CD4-positive, alpha-beta T cell treated with Interleukin-17A for 1 hour (primary cell): ENCODE data around the gene GRIK4.

Source experiments
- DNase-seq: peaks from one replicate; pipeline ENCODE4 v3.0.0-alpha.2; 2020

Gene GRIK4

DNA sequence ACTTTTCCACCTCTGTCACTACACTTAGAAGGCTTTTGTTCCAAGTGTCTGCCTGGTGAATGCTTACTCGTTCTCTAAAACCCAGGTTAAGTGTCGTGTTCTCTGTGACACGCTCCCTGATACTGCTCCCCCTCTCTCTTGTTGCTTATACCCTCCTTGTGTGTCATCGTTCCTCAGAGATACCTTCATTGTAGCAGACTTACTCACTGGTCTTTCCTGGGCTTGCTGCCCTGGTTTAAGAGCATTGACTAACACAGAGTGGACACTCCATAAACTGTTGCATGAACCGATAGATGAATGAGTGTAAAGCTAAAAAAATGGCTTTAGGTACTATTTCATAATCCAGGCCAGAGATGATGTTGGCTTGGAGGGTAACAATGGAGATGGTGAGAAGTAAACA, 171.3 kb downstream of the GRIK4 start:
- DNase-seq = no peak

DNA sequence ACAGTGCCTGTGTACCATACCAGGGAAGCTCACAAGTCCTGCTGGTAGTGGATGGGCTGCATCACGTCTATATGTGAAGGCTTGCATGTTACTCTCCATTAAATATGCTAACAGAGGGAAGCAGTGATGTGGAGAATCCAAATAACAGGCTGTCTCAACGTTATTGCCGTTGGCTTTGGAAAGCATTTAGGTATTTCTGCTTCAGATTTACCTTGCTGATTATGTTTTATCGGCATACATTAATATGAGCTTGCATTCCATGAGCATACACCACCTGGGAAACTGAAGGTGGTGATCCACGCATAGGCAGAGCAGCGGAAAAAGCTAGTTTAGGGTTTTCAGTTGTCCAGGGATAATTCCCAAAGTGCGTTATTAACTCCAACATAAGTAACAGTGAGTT, 175.0 kb downstream of the GRIK4 start:
- no peak for DNase-seq

DNA sequence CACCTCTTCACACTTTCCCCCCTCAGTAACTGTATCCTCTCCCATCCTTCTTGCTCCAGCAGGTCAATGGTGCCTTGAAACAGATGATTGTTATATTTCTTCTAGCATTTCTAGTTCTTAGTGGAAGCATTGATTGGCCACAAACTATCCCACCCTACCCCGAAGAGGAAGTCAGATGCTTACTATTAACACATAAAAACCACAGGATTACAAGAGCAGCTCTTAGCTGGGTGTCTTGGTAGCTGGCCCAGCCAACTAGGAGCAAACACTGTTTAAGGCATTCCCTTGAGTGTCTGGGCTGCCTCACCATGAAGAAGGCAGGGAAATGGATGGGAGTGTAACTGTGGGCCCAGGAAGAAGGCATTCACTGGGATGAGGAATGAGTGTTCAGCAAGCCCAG, 176.6 kb downstream of the GRIK4 start:
- DNase-seq = no peak

DNA sequence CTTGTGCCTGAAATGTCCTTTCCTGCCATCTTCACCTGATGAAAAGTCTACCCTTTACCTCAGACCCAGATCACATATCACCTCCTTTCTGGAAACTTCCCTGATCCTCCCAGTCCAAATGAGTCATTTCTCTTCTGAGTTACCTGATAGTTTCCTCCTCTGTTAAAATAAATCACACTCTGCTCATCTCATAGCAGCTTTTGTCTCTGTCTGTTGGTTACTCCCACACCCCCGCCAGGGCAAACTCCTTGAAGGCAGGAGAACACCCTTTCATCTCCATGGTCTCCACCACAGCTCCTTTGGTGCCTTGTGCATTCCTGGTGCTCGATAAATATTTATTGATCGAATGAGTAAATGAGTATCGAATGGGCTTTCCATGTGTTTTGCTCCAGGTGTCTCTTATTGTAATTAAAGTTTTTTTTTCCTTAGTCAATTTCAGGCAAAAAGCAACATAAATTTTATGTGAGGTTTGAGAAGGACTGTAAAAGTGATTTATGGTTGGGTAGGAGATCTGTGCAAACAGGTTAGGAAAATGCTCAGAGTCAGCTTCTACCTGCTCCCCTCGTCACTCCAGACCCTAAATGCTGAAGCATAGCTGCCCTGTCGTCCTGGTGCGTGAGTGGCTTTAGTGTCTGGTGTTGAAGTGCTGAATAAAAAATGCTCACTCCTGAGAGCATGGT, 178.2 kb downstream of the GRIK4 start:
- DNase-seq = no peak

DNA sequence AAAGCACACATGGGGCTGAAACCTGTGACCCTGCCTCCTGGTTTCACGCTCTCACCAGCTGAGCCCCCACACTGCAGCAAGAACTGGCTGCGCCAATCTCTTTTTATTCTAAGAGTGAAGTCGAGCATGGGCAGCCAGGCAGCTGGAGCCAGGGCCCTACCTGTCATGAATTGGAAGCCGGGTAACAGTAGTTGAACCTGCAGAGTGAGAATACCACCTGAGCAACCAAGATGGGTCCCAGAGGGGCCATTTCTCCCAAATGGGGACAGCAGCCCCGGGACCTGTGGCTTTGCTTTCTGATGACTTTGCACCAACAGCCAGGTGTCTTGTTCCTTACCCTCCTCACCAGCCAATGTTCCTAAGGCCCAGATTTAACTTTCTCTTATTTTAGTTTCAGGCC, 178.9 kb downstream of the GRIK4 start:
- DNase-seq = no peak

DNA sequence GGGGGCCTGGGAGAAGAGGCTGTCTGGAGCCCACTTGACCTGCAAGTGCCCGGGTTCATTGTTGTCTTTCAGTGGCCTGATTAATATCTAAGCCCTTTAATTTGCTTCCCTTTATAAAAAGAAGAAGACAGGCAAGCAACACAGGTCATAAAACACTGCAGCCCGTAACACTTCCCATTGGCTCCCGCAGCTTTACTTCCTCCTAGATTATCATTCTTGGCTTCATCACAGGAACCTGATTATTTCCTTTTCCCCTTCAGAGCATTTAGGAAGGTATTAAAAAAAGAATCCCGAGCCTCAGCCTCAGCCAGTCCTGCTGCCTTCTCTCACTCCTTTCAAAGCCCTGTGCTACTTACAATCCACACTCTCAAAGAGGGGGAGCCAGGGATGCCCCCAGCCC, 183.2 kb downstream of the GRIK4 start:
- DNase-seq = no peak

DNA sequence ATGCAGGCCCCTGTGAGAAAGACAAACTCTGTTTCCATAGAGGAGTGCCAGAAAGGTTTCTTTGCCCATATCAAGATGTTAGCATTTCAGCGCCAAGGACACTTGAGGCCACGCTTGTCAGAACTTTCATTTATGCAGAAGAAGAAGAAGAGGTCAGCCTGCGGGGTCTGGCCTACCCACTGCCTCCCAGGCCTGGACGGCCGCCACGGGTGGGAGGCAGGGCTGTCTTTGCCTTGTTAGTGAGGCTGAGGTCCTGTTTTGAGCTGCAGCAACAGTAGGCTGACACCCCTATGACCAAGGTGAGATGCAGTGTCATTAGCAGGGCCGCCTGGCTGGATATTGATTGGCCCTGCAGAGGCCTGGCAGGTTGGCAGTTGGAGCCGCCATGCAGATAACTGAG, 183.9 kb downstream of the GRIK4 start:
- DNase-seq = no peak

DNA sequence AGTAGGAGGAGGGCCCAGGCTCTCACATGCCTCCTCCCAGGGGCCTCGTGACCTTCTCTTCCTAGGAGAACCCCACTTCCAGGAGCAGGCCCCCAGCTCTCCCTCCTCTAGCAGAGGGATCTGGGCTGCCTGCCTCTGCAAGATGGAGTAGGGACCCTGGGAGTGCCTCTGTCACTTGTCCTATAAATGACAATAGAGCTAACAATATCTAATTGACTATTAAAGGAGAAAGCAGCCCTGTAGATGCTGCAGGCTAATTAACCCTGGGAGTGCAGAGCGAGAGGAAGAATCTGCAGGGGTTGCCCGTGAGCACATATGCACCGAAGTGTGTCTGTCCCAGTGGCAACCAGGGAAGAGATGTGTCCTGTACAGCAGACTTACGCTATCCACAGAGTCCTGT, 184.4 kb downstream of the GRIK4 start:
- no peak for DNase-seq

DNA sequence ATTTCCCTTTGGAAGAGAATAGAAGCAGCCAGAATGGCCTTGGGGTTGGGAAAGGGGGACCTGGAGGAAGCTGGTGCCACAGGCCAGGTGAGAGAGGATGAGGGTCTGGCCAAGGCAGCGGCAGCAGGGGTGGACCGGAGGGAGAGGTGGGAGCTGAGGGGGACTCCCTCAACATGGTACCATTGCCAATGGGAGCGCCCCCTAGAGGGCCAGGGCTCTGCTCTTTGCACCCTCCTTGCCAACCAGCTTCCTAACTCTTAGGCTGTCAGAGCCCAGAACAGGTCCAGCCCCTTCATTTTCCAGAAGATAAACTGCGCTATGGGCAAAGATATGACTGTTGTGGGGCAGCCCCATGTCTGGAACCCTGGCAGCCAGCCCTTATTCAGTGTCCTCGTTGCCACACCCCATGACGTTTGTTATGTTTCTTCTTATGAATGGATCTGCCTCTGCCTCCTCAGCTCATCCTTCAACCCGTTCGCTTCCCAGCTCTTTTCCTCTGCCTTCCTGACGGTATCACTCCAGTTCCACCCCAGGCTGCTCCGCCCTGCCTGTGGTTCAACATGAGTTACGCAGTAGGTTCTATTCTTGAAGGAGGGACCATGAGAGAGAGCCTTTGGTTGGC, 185.2 kb downstream of the GRIK4 start:
- no peak for DNase-seq

DNA sequence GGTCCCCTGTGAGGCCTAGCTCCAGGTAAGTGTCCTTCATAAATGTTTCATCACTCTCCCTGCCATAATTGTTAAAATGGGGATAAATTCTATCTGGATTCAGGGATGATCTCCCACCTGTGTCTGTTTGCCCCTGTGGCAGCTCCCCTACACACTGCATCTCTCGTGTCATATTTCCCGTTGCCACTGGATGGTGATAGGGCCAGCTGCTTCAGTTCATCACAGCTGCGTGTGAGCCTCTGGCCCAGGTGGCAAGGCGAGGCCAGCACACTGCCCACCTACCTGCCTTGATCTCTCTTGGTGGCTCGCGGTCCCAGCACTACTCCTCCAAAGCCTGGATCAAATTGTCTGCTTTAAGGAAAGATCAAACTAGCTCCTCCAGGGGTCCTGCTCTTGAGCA, 187.4 kb downstream of the GRIK4 start:
- no peak for DNase-seq

DNA sequence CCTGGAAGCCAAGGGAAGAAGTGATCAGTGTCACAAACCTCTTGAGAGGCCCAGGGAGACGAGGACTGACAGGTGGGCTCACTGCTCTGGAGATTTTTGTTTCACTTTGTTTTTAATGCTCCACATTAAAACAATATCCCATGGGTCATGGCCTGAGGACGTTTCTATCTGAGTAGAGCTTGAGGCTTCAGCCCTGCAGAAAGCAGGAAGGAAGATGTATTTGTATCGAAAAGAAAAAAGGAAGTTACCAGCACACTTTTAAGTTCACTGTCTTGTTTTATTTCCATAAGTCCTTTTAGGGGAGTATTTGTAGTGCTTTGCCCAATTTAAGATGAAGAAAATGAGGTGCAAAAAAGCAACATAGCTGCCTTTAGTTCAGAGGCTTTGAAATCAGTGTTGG, 191.1 kb downstream of the GRIK4 start:
- no peak for DNase-seq

DNA sequence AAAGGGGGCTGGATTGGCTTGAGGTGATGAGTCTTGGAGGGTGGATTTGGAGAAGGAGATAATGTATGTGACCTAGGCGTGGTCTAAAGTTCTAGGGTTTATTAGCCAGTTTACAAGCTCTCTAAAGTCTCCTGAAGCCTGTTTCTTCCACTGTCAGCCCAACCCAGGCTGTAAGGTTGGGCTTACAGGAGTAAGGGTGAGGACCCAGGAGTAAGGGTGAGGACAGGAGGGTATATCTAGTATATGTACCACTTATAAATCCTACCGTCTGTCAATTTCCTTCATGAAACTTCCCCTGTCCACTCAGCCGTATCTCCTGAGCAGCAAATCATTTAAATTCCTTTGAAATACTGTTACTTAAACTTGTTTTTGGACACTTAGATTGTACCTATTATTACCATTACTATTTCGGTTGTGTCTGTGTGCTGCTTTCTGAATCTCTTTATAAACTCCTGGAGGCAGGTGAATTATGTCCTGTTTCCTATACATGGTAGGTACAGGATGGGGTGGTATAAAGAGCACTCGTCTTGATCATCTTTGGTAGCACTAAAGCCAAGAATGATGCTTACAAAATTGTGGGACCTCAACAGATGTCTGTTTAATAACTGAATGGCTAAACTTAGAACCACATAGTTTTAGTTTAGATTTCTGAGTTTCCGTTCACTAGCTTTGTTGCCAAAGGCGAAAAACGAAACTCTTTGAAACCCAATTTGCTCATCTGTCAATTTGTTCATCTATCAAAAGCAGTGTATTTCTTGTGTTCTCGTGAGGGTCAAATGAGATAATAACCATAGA, 192.0 kb downstream of the GRIK4 start:
- no peak for DNase-seq

DNA sequence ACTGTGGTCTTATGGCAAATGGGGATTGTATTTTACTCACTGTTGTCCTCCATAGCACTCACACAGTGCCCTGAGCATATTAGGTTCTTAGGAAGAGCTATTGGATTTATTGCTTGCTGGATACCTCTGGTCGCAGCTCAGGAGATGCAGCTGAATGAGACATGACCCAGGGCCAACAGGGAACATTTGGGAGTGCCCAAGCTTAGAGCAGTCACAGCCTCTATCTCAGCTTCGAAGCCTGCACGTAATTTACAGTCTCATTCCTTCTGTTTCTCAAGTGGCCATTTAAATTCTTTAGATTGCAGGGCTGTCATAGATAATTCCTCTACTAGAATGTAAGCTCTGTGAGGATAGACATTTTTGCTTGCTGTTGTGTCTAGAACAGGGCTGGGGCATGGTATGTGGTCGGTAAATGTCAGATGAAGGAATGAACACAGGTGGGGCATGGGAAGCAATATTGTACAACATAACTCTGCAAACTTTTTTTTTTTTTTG, 192.8 kb downstream of the GRIK4 start:
- no peak for DNase-seq

DNA sequence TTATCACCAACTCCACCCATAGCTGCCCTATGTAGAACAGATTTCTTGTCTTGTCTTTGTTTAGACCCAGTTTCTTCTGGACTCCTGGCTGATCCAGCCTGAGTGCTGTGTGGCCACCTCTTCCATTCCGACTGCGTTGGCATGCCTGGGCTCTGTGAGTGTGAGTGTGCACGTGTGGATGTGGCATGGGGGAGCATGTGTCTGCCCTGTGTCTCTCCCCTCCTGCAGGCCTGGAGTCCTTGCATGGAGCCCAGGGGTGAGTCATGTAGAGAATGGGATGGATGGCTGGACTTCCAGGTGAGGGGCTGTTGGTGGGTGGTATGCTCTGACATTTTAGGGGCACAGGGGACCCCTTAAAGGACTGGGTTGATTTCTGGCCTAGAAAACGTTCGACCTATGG, 194.7 kb downstream of the GRIK4 start:
- no peak for DNase-seq

DNA sequence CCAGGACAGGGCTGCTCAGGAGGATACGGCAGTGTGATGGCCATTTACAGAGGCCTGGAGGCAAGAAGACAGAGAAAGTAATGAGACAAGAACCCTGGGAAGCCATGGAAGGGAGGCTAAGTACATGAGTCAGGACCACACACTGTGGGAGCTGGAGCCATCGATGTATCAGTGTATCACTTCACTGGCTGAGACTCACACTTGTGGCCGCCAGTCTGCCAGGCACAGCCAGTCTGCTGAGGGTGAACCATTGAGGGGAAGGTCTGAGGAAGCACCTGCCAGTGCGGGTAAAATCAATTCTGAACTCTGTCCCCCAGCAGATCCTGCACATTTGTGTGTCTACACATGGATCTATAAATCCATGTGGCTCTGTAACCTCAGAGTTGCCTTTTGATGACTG, 195.6 kb downstream of the GRIK4 start:
- no peak for DNase-seq

DNA sequence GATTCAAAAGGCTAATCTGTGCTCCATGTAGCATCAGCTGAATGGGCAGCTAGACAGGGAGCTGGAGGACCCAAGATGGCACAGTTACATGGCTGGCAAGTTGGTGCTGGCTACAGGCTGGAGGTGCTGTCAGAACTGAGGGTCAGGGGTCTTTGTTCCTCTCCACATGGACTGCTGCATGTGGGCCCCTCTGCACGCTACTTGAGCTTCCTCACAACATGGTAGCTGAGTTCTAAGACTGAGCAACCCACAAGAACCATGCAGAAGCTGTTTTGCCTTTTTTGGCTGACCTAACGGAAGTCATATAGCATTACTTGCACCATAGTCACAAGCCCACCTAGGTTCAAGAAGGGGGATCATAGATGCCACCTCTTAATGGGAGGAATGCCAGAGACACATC, 196.1 kb downstream of the GRIK4 start:
- DNase-seq = no peak

DNA sequence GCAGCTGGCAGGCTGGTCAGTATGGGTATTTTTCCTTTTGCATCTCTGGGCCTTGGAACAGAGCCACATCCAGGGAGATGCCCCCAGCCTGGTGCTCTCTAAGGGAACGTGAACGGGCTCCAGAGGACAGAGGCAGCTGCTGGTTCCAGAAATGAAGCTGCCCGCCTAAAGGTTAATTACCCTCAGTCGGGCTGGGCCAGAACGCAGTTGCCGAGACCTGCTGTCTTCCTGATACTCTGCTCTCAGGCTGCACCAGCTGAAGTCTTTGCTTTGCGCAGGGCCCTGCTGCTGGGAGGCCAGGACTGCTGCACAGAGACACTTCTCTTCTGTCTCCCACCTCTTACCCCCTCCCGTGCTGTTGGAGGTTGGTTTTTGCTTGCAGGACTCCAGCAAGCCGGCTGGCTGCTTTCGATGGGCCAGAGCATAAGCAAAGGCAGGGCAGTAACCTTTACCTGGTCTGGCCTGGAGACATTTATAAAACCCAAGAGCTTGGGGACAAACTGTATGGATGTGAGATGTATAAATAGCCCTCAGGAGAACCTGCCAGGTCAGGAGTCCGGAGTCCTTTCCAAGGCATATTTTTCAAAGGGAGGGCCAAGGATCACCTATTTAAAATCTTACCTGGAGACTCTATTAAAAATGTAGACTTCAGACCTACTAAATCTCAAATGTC, 197.1 kb downstream of the GRIK4 start:
- no peak for DNase-seq

DNA sequence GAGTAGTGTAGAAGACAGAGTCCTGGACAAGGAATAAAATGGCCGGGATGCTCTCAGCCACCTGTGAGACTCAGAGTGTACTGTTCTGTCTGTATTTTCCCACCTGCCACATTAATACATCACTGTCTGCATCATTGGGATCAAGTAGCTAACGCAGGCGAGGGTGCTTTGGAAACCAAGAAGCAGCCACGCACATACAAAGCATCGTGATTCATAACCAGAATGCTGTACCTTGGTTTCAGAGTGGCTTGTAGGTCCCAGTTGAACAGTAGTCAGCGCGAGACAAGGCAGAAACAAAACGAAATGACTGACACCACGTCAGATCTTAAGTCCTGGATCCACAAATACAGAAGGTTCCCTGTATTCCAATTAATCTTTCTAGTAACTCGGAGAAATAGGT, 198.3 kb downstream of the GRIK4 start:
- no peak for DNase-seq

DNA sequence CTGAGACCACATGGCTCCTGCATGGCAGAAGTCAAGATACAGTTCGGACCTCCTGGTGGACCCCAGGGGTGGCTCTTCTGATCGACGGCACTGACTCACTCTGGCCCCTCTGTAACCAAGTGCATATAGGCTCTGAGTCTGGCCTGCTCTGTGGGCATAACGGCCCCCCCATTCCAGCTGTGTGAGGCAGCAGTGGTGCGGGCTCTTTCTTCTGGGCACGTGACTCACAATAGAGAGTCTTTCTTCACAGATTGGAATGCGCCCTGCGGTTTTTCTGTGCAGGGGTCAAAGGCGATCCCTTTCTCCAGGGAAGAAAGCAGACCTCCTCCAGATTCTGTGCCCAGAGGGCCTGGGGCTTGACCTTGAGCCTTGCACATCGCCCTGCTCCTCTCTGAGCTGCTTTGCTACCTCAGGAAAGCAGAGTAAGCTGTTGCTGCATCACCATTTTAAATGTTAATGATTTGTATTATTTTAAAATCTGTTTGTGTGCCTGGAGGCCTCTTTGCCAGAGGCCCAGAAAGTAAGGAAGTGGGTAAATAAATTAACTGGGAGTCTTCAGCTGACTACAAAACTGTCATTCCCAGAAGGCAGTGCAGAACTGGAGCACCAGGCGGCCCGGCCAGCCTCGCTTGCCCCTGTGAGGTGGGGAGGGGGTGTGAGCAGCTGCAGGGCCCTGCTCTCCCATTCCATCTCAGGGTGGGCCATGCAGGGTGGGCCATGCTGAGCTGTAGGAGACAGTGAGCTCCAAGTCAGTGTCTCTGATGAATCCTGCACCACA, 199.0 kb downstream of the GRIK4 start:
- no peak for DNase-seq

DNA sequence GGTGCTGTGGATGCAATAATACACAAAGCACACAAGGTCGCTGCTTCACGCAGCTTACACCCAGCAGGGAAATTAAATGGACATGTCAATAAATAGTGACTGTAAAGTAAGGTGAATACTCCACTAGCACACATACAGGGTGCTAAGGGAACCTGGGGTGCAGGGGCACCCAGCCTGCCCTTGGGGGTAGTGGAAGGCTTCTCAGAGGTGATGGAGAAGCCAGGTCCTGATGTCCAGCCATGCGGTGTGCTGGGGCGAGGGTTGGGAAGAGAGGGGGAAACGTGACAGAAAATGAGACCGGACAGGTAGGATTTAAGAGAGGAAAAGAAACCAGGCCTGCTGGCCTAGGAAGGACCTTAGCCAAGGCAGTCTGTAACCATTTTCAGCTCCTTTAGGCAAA, 200.5 kb downstream of the GRIK4 start:
- no peak for DNase-seq

DNA sequence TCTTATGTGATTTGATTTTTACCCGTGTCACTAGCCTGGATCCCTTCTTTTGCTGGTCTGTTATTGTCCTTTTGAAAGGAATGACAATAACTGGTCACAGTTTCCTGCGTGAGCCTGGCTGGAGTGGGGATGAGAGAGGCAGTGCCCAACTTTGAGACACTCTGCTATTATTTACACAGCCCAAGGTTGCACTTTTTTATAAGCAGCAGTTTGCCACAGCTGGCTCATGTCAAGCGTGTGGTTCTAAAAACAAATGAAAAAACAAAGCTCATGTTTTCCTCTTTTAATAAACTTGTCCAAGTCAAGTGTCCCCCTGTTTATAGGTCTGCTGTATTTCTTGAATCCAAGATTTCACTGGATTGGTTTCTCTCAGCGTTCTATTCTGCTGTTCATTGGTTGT, 201.3 kb downstream of the GRIK4 start:
- DNase-seq = no peak

DNA sequence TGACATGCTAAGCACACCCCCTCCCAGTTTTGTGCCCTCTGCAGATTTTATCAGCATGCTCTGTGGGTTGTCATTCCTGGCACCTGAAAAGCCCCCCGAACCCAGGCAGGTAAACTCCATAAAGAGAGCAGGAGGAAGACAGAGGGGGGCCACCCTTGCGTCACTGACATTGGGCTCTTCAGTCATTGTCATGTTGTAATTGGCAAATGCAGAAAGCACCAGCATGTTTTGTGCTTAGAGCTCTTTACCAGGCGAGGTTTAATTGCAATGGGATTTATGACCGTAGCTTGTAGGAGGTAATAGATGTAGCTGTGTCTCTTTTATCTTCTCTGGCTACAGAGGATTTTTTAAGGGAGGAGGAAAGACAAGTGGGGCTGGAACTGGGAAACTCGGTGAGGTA, 201.7 kb downstream of the GRIK4 start:
- DNase-seq = no peak

DNA sequence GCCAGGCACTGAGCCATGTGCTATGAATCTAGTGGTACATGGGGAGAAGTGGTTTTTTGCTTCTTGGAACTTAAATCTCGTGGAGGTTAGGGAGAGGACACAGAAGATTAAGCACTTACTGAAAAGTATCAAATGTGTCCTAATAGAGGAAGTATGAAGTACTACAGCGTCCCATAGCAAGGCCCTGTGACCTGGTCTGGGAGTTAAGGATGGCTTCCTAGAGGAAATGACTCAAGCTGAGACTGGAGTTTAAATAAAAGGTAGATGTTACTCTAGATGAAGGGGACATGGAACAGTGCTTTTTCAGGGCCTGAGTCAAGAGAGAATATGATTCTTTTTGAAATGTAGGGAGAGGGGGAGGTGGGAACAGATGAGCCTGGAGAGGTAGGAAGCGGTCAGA, 202.9 kb downstream of the GRIK4 start:
- no peak for DNase-seq
